ENCODE results near the gene CKAP2L. TPM values are rescaled to one million over a fixed set of nuclear protein-coding genes. Genes with fewer than 3 reads are reported as not detected.

Gene CKAP2L
- total and polyA plus RNA-seq, 2 donors (not counting 3 experiments of a cell fraction or from before 2014, with no cell fraction given): 3.4 to 30.7 TPM

- H3K36me3 ChIP-seq (ENCODE audit: control insufficient read depth in 2 of 2, extremely low read depth in 1 of 2, insufficient read depth in 2 of 2, low read length in 2 of 2): no peaks in the 10 kb centered on the region
- no peak overlapping the region for H3K9ac ChIP-seq (replicated peaks; ENCODE audit: extremely low read depth, insufficient read depth, low read length)
- DNase-seq (ENCODE audit: low read depth, low spot score) (no peak), FAIRE-seq (no peak)
- no peaks in the 10 kb centered on the region for H3K27me3 ChIP-seq (ENCODE audit: control insufficient read depth in 2 of 2, insufficient read depth in 2 of 2, low read length in 2 of 2)
- BruUV-seq (replicated peaks): no TSS peak
- H3K79me2 ChIP-seq (ENCODE audit: control insufficient read depth, insufficient read depth, low read length): no peaks in the 10 kb centered on the region
- POLR2A ChIA-PET: no interaction called here
- H3K9me3 ChIP-seq (replicated peaks; ENCODE audit: control insufficient read depth, insufficient read depth, low read length): no peaks in the 10 kb centered on the region
- H2AFZ ChIP-seq (ENCODE audit: low read depth, low read length): no peak overlapping the region
- H3K9me1 ChIP-seq (replicated peaks; ENCODE audit: control insufficient read depth, extremely low read depth, insufficient read depth, low read length): no peaks in the 10 kb centered on the region
- CTCF ChIA-PET: interaction anchor here (1.3 to 2.1 kb wide), 5 partner anchors 10 to 208 kb away, joined by 4 to 6 read pairs (median 5); no protein-coding TSS in a partner anchor
- no peak overlapping the region for H3K4me3 ChIP-seq (replicated peaks in 1 of 3; ENCODE audit: insufficient read depth in 1 of 3, low read depth in 1 of 3, low read length in 3 of 3)
- H3K4me1 ChIP-seq (ENCODE audit: control insufficient read depth, extremely low read depth, insufficient read depth, low read length): no peaks in the 10 kb centered on the region
- dilution Hi-C loops (cut with MboI; ENCODE audit: extremely low pct_ligation_motif_present, low sequenced_read_pairs): no loop called here
- intact Hi-C loops (cut with micrococcal nuclease): no loop called here
- H4K20me1 ChIP-seq (replicated peaks; ENCODE audit: control insufficient read depth, extremely low read depth, insufficient read depth, low read length): no peaks in the 10 kb centered on the region
- H3K27ac ChIP-seq (ENCODE audit: insufficient read depth, low read depth, low read length): no peak overlapping the region
- no peak overlapping the region for H3K4me2 ChIP-seq (ENCODE audit: insufficient read depth, low read length)
- no peak for TF ChIP-seq JUN (IDR thresholded peaks at IDR 0.05; ENCODE audit: borderline replicate concordance, insufficient read depth, insufficient read length, low read depth)
Measured at GRCh38 chr2:112733871-112734270, 30.5 kb downstream of the CKAP2L start.

GRCh38 chr2:112733456-112733855 is 31.0 kb downstream of the CKAP2L start:
- H3K4me2 ChIP-seq (ENCODE audit: insufficient read depth, low read length): no peak overlapping the region
- BruUV-seq (replicated peaks): no TSS peak
- H3K27me3 ChIP-seq (ENCODE audit: control insufficient read depth in 2 of 2, insufficient read depth in 2 of 2, low read length in 2 of 2): no peaks in the 10 kb centered on the region
- intact Hi-C loops (cut with micrococcal nuclease): no loop called here
- POLR2A ChIA-PET: no interaction called here
- H3K9ac ChIP-seq (replicated peaks; ENCODE audit: extremely low read depth, insufficient read depth, low read length): no peak overlapping the region
- no peak for TF ChIP-seq FOS (IDR thresholded peaks at IDR 0.05; ENCODE audit: borderline replicate concordance, insufficient read depth, low read length)
- TF ChIP-seq POLR2AphosphoS5 (IDR thresholded peaks at IDR 0.05; ENCODE audit: insufficient read depth, low read depth, low read length): no peak
- TF ChIP-seq JUN (IDR thresholded peaks at IDR 0.05; ENCODE audit: borderline replicate concordance, insufficient read depth, insufficient read length, low read depth): no peak
- no peak for TF ChIP-seq GATA2 (IDR thresholded peaks at IDR 0.05; ENCODE audit: insufficient read depth, insufficient read length, low read depth, low read length)
- no peak for TF ChIP-seq CTCF (IDR thresholded peaks at IDR 0.05; ENCODE audit: extremely low read depth in 1 of 2, insufficient read depth in 1 of 2, low read depth in 1 of 2, low read length in 2 of 2)
- no peak for TF ChIP-seq MAX (IDR thresholded peaks at IDR 0.05; ENCODE audit: insufficient read depth, insufficient read length)
- TF ChIP-seq EZH2 (IDR thresholded peaks at IDR 0.05; ENCODE audit: borderline replicate concordance, low read depth, low read length, severe bottlenecking): no peak
- TF ChIP-seq POLR2A (IDR thresholded peaks at IDR 0.05; ENCODE audit: low read depth, low read length): no peak
- TF ChIP-seq MYC (IDR thresholded peaks at IDR 0.05; ENCODE audit: low read depth, low read length): no peak
- H3K9me1 ChIP-seq (replicated peaks; ENCODE audit: control insufficient read depth, extremely low read depth, insufficient read depth, low read length): no peaks in the 10 kb centered on the region
- FAIRE-seq: no peak
- H3K4me3 ChIP-seq (replicated peaks in 1 of 3; ENCODE audit: insufficient read depth in 1 of 3, low read depth in 1 of 3, low read length in 3 of 3): no peak overlapping the region
- H3K4me1 ChIP-seq (ENCODE audit: control insufficient read depth, extremely low read depth, insufficient read depth, low read length): peaks cover 1% of the 10 kb centered on the region
- H3K79me2 ChIP-seq (ENCODE audit: control insufficient read depth, insufficient read depth, low read length): no peaks in the 10 kb centered on the region
- H3K27ac ChIP-seq (ENCODE audit: insufficient read depth, low read depth, low read length): no peak overlapping the region
- H4K20me1 ChIP-seq (replicated peaks; ENCODE audit: control insufficient read depth, extremely low read depth, insufficient read depth, low read length): no peaks in the 10 kb centered on the region
- dilution Hi-C loops (cut with MboI; ENCODE audit: extremely low pct_ligation_motif_present, low sequenced_read_pairs): no loop called here
- no peak overlapping the region for H2AFZ ChIP-seq (ENCODE audit: low read depth, low read length)
- CTCF ChIA-PET: interaction anchor here (1.3 to 2.1 kb wide), 4 partner anchors 10 to 208 kb away, joined by 4 to 6 read pairs (median 5); no protein-coding TSS in a partner anchor
- H3K9me3 ChIP-seq (replicated peaks; ENCODE audit: control insufficient read depth, insufficient read depth, low read length): no peaks in the 10 kb centered on the region
- DNase-seq (ENCODE audit: low read depth, low spot score): no peak
- no peaks in the 10 kb centered on the region for H3K36me3 ChIP-seq (ENCODE audit: control insufficient read depth in 2 of 2, extremely low read depth in 1 of 2, insufficient read depth in 2 of 2, low read length in 2 of 2)

All from endothelial cell of umbilical vein (primary cell).